ENCODE data around the gene ANTXRL. TPM values are rescaled to one million over a fixed set of nuclear protein-coding genes. Genes with fewer than 3 reads are reported as not detected.

Gene ANTXRL
- total RNA-seq, 1 experiment from 2014 or later, result not detected

DNA sequence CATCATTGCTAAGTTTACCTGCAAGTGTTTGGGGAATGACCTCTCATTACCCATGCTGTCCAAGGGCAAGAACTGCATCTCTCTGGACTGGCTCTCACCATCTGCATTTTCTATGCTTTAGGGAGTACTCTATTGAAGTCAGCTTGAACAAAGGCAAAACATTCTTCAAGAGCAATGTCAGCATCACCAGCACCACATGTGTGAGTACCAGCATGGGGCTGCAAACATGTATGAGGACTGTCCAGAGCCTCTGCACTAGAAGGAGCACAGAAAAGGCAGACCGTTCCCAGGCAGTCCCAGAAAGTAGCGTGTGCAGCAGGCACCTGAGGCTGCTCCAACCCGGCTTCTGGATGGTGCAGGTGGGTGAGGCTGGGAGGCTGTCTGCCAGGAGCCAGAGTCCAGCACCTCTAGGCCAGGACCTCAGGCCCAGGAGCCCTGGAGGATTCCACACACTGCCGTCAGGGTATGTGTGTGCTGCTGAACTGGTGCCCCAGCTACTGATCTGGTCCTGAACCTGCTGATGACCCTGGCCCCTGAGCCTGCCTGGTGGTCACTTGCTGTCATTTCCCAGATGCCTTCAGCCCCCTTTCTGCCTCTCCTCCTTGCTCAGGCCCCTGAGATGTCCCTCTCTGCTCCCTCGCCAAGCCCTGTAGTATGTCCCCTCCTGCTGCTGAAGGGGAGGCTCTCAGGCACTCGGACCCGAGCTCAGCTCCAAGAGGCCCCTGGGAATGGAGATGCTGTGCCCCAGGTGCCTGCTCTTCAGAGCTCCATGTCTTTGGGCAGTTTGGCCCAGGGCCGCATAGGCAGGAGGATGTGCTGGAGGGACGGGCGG is 20.7 kb downstream of the ANTXRL start:
- no peaks in the 10 kb centered on the region for H3K36me3 ChIP-seq (ENCODE audit: low read depth, low read length)
- no peaks in the 10 kb centered on the region for H3K9me3 ChIP-seq (ENCODE audit: low read length)
- ChIA-PET POLR2A (ENCODE audit: unreplicated experiment) (no interaction called here), CTCF (no interaction called here)
- DNase-seq (no peak), ATAC-seq (no peak)
- BruUV-seq (replicated peaks), result no TSS peak
- no peak overlapping the region for H3K27ac ChIP-seq (ENCODE audit: low read length)
- no peaks in the 10 kb centered on the region for H3F3A ChIP-seq (ENCODE audit: low read length, unreplicated experiment)
- no peaks in the 10 kb centered on the region for H3K27me3 ChIP-seq (ENCODE audit: low read length)
- no peaks in the 10 kb centered on the region for H3K79me2 ChIP-seq (ENCODE audit: low read length)
- TF ChIP-seq CTCF (conservative IDR thresholded peaks at IDR 0.05; ENCODE audit: low read depth, low read length) (no peak), EZH2 (IDR thresholded peaks at IDR 0.05; ENCODE audit: low read length, unreplicated experiment) (no peak), EZH2phosphoT487 (IDR thresholded peaks at IDR 0.05; ENCODE audit: borderline replicate concordance, low read length) (no peak)
- H3K9me2 ChIP-seq (replicated peaks; ENCODE audit: low read length), result no peaks in the 10 kb centered on the region
- H2AFZ ChIP-seq (ENCODE audit: low read length), result no peak overlapping the region
- no peak overlapping the region for H3K4me2 ChIP-seq (ENCODE audit: low read length)
- H3K4me3 ChIP-seq (ENCODE audit: low read length), result no peak overlapping the region
- H3K9ac ChIP-seq (ENCODE audit: low read length), result no peak overlapping the region
- no peaks in the 10 kb centered on the region for H3K4me1 ChIP-seq (ENCODE audit: insufficient read depth, low read length)
- intact Hi-C loops (cut with micrococcal nuclease), result no loop called here
- no peaks in the 10 kb centered on the region for H4K20me1 ChIP-seq (ENCODE audit: low read length)

GRCh38 chr10:46308113-46308415 is 21.3 kb downstream of the ANTXRL start:
- no peaks in the 10 kb centered on the region for H3K9me3 ChIP-seq (ENCODE audit: low read length)
- no TSS peak for BruUV-seq (replicated peaks)
- DNase-seq (no peak), ATAC-seq (no peak)
- no peaks in the 10 kb centered on the region for H3K36me3 ChIP-seq (ENCODE audit: low read depth, low read length)
- intact Hi-C loops (cut with micrococcal nuclease), result no loop called here
- no peaks in the 10 kb centered on the region for H3K27me3 ChIP-seq (ENCODE audit: low read length)
- no peak overlapping the region for H2AFZ ChIP-seq (ENCODE audit: low read length)
- ChIA-PET CTCF (no interaction called here), POLR2A (ENCODE audit: unreplicated experiment) (no interaction called here)
- no peaks in the 10 kb centered on the region for H4K20me1 ChIP-seq (ENCODE audit: low read length)
- H3K4me1 ChIP-seq (ENCODE audit: insufficient read depth, low read length), result no peaks in the 10 kb centered on the region
- no peaks in the 10 kb centered on the region for H3F3A ChIP-seq (ENCODE audit: low read length, unreplicated experiment)
- H3K9ac ChIP-seq (ENCODE audit: low read length), result no peak overlapping the region
- no peak for TF ChIP-seq CTCF (conservative IDR thresholded peaks at IDR 0.05; ENCODE audit: low read depth, low read length)
- no peak for TF ChIP-seq EZH2 (IDR thresholded peaks at IDR 0.05; ENCODE audit: low read length, unreplicated experiment)
- no peak for TF ChIP-seq EZH2phosphoT487 (IDR thresholded peaks at IDR 0.05; ENCODE audit: borderline replicate concordance, low read length)
- H3K79me2 ChIP-seq (ENCODE audit: low read length), result no peaks in the 10 kb centered on the region
- H3K4me3 ChIP-seq (ENCODE audit: low read length), result no peak overlapping the region
- no peak overlapping the region for H3K27ac ChIP-seq (ENCODE audit: low read length)
- no peaks in the 10 kb centered on the region for H3K9me2 ChIP-seq (replicated peaks; ENCODE audit: low read length)
- H3K4me2 ChIP-seq (ENCODE audit: low read length), result no peak overlapping the region

GRCh38 chr10:46308666-46309450 is 22.1 kb downstream of the ANTXRL start:
- no TSS peak for BruUV-seq (replicated peaks)
- Histone ChIP-seq H3K4me3 (ENCODE audit: low read length) (no peak overlapping the region), H3K79me2 (ENCODE audit: low read length) (no peaks in the 10 kb centered on the region), H3K27ac (ENCODE audit: low read length) (no peak overlapping the region), H4K20me1 (ENCODE audit: low read length) (no peaks in the 10 kb centered on the region), H3K9me3 (ENCODE audit: low read length) (no peaks in the 10 kb centered on the region), H3K9me2 (replicated peaks; ENCODE audit: low read length) (no peaks in the 10 kb centered on the region), H3K9ac (ENCODE audit: low read length) (no peak overlapping the region), H3K4me1 (ENCODE audit: insufficient read depth, low read length) (no peaks in the 10 kb centered on the region), H3K27me3 (ENCODE audit: low read length) (no peaks in the 10 kb centered on the region), H3K36me3 (ENCODE audit: low read depth, low read length) (no peaks in the 10 kb centered on the region), H3K4me2 (ENCODE audit: low read length) (no peak overlapping the region), H3F3A (ENCODE audit: low read length, unreplicated experiment) (no peaks in the 10 kb centered on the region), H2AFZ (ENCODE audit: low read length) (no peak overlapping the region)
- no peak for ATAC-seq
- TF ChIP-seq EZH2phosphoT487 (IDR thresholded peaks at IDR 0.05; ENCODE audit: borderline replicate concordance, low read length) (no peak), EZH2 (IDR thresholded peaks at IDR 0.05; ENCODE audit: low read length, unreplicated experiment) (no peak), CTCF (conservative IDR thresholded peaks at IDR 0.05; ENCODE audit: low read depth, low read length) (no peak)
- ChIA-PET POLR2A (ENCODE audit: unreplicated experiment) (no interaction called here), CTCF (no interaction called here)
- intact Hi-C loops (cut with micrococcal nuclease), result no loop called here
- no peak for DNase-seq

Measured in PC-3 (cell line).